H1 (cell line): ENCODE results near the gene CREG2. TPM values are rescaled to one million over a fixed set of nuclear protein-coding genes. Genes with fewer than 3 reads are reported as not detected.

ENCODE experiments used
- CTCF ChIA-PET: fragments of 300-600 bp; sonication (Branson Sonifier 250); formaldehyde crosslinking; loops from one replicate; lab custom pipeline; 2021; ENCODE audit not compliant: partially characterized antibody; lab: Charles Lee
- POLR2A ChIA-PET: fragments of 300-600 bp; sonication (Branson Sonifier 250); formaldehyde crosslinking; loops from one replicate; lab custom pipeline; 2021; ENCODE audit warnings: inconsistent platforms; ENCODE audit not compliant: partially characterized antibody; lab: Charles Lee
- DNase-seq, 2 experiments: peaks; one replicate each; pipeline versions ENCODE4 v3.0.0 to v3.0.0-alpha.2; 2010 to 2022; ENCODE audit warnings: low spot score in 2 of 2, low read depth in 1 of 2, mixed read lengths in 1 of 2
- FAIRE-seq: peaks from 2 replicates; lab custom pipeline; 2011; peaks lifted over from hg19 to GRCh38; lab: Jason Lieb, UNC
- H2AFZ ChIP-seq: 2 replicates; pipeline ENCODE4 v1.8.1; 2012; ENCODE audit warnings: low read length, inconsistent platforms
- H2AK5ac ChIP-seq: 2 replicates; pipeline ENCODE4 v1.6.1; 2013; ENCODE audit warnings: low read depth, low read length
- H2BK120ac ChIP-seq: replicated peaks from 2 replicates; pipeline ENCODE3; 2013; ENCODE audit warnings: low read depth, low read length, inconsistent platforms
- H2BK12ac ChIP-seq: 2 replicates; pipeline ENCODE4 v1.6.1; 2013; ENCODE audit warnings: low read depth, low read length
- H2BK15ac ChIP-seq: 2 replicates; pipeline ENCODE4 v1.6.1; 2013; ENCODE audit warnings: low read length
- H2BK20ac ChIP-seq: 2 replicates; pipeline ENCODE4 v1.6.1; 2013; ENCODE audit warnings: low read length
- H2BK5ac ChIP-seq: 2 replicates; pipeline ENCODE4 v1.6.1; 2013; ENCODE audit warnings: low read depth, low read length
- H3K14ac ChIP-seq: 2 replicates; pipeline ENCODE4 v1.6.1; 2013; ENCODE audit warnings: inconsistent platforms; ENCODE audit not compliant: insufficient read length
- H3K18ac ChIP-seq: 2 replicates; pipeline ENCODE4 v1.6.1; 2013; ENCODE audit warnings: low read length; ENCODE audit errors: extremely low read depth
- H3K23ac ChIP-seq: 2 replicates; pipeline ENCODE4 v1.6.1; 2013; ENCODE audit warnings: inconsistent platforms; ENCODE audit not compliant: insufficient read length
- H3K23me2 ChIP-seq: 2 replicates; pipeline ENCODE4 v1.6.1; 2013; ENCODE audit warnings: low read depth, low read length
- H3K27ac ChIP-seq: 2 replicates; pipeline ENCODE4 v1.6.1; 2011; ENCODE audit warnings: low read depth, low read length, inconsistent platforms
- H3K27me3 ChIP-seq, 4 experiments: replicated peaks in 1 of 4; 1 replicate in 1 of 4; 2 replicates in 3 of 4; pipeline versions ENCODE4 v1.6.1 to v1.8.1; 2011 to 2013; ENCODE audit warnings: low read length in 3 of 4, mild to moderate bottlenecking in 3 of 4, inconsistent platforms in 2 of 4, mixed read lengths in 2 of 4, moderate library complexity in 1 of 4; ENCODE audit not compliant: control insufficient read depth in 3 of 4, insufficient read depth in 3 of 4; ENCODE audit errors: extremely low read depth in 1 of 4
- H3K36me3 ChIP-seq, 4 experiments: 2 replicates each; pipeline versions ENCODE4 v1.6.1 to v1.8.1; 2011 to 2013; ENCODE audit warnings: mild to moderate bottlenecking in 4 of 4, low read length in 3 of 4, moderate library complexity in 2 of 4, control low read depth in 1 of 4, inconsistent platforms in 1 of 4; ENCODE audit not compliant: insufficient read depth in 4 of 4, control insufficient read depth in 2 of 4
- H3K4ac ChIP-seq: replicated peaks from 2 replicates; pipeline ENCODE3; 2013; ENCODE audit warnings: low read length, low read depth, mixed read lengths, inconsistent platforms; ENCODE audit not compliant: insufficient read length
- H3K4me1 ChIP-seq, 4 experiments: replicated peaks in 1 of 4; 1 replicate in 1 of 4; 2 replicates in 3 of 4; pipeline versions ENCODE4 v1.6.1 to v1.8.1; 2011 to 2013; ENCODE audit warnings: low read length in 3 of 4, inconsistent platforms in 2 of 4, mixed read lengths in 1 of 4; ENCODE audit not compliant: insufficient read depth in 4 of 4, control insufficient read depth in 3 of 4
- H3K4me2 ChIP-seq, 2 experiments: 2 replicates each; pipeline versions ENCODE4 v1.6.1 to v1.8.1; 2011 to 2013; ENCODE audit warnings: low read depth in 2 of 2, low read length in 2 of 2, control low read depth in 1 of 2, inconsistent platforms in 1 of 2, mild to moderate bottlenecking in 1 of 2; ENCODE audit not compliant: insufficient read depth in 1 of 2
- H3K4me3 ChIP-seq, 4 experiments: fragments of 200-600, 300-600 bp in 1 of 4; sonication (generic), shearing (Covaris generic), sonication (Bioruptor Twin) in 1 of 4; 2 replicates each; pipeline versions ENCODE4 v1.5.1 to v1.8.1; 2011 to 2016; ENCODE audit warnings: low read length in 4 of 4, low read depth in 3 of 4, control low read depth in 2 of 4, inconsistent platforms in 2 of 4, mild to moderate bottlenecking in 2 of 4, mixed read lengths in 1 of 4, moderate library complexity in 1 of 4; ENCODE audit not compliant: insufficient read depth in 2 of 4; ENCODE audit errors: extremely low read depth in 1 of 4
- H3K56ac ChIP-seq: replicated peaks from 2 replicates; pipeline ENCODE3; 2013; ENCODE audit warnings: low read depth, mild to moderate bottlenecking, mixed read lengths, low read length, inconsistent platforms; ENCODE audit not compliant: insufficient read length
- H3K79me1 ChIP-seq: 2 replicates; pipeline ENCODE4 v1.6.1; 2013; ENCODE audit warnings: low read depth, low read length, control low read depth
- H3K79me2 ChIP-seq, 2 experiments: 2 replicates each; pipeline versions ENCODE4 v1.6.1 to v1.8.1; 2012 to 2013; ENCODE audit warnings: low read length in 2 of 2, mild to moderate bottlenecking in 2 of 2, inconsistent platforms in 1 of 2; ENCODE audit not compliant: insufficient read depth in 2 of 2, control insufficient read depth in 1 of 2
- H3K9ac ChIP-seq, 4 experiments: replicated peaks in 1 of 4; 1 replicate in 1 of 4; 2 replicates in 3 of 4; pipeline versions ENCODE4 v1.6.1 to v1.8.1; 2011 to 2013; ENCODE audit warnings: low read depth in 3 of 4, low read length in 3 of 4, control low read depth in 2 of 4, mild to moderate bottlenecking in 2 of 4, moderate library complexity in 2 of 4, inconsistent platforms in 1 of 4; ENCODE audit errors: extremely low read depth in 1 of 4
- H3K9me3 ChIP-seq, 2 experiments: 2 replicates each; pipeline versions ENCODE4 v1.6.1 to v1.8.1; 2012 to 2013; ENCODE audit warnings: mild to moderate bottlenecking in 2 of 2, moderate library complexity in 2 of 2, control low read depth in 1 of 2, inconsistent platforms in 1 of 2, low read depth in 1 of 2, low read length in 1 of 2, mixed read lengths in 1 of 2; ENCODE audit not compliant: insufficient read depth in 2 of 2
- H4K20me1 ChIP-seq, 2 experiments: replicated peaks in 1 of 2; 2 replicates each; pipeline versions ENCODE3 to v1.8.1; 2011 to 2013; ENCODE audit warnings: inconsistent platforms in 2 of 2, low read length in 2 of 2, mild to moderate bottlenecking in 1 of 2; ENCODE audit not compliant: insufficient read depth in 2 of 2, control insufficient read depth in 1 of 2
- H4K5ac ChIP-seq: 2 replicates; pipeline ENCODE4 v1.6.1; 2013; ENCODE audit warnings: low read length, low read depth, mixed read lengths, inconsistent platforms; ENCODE audit not compliant: insufficient read length
- H4K8ac ChIP-seq: 2 replicates; pipeline ENCODE4 v1.8.0; 2013; ENCODE audit warnings: mild to moderate bottlenecking, moderate library complexity, low read length, inconsistent platforms; ENCODE audit not compliant: insufficient read depth; ENCODE audit errors: extremely low read depth
- H4K91ac ChIP-seq: replicated peaks from 2 replicates; pipeline ENCODE3; 2013; ENCODE audit warnings: low read length, mixed read lengths, inconsistent platforms; ENCODE audit not compliant: insufficient read length
- CBX8 ChIP-seq: fragments of 300-800, 300-1000 bp; sonication (generic); IDR thresholded peaks from 2 replicates; pipeline ENCODE4 v1.7.1; 2016; ENCODE audit warnings: low read depth, low read length, borderline replicate concordance
- CHD2 ChIP-seq: IDR thresholded peaks from 2 replicates; pipeline ENCODE4 v1.6.1; 2012; ENCODE audit warnings: low read length, improper control_type of control experiment
- KDM4A ChIP-seq: IDR thresholded peaks from one replicate; pipeline ENCODE4 v1.7.1; 2012; ENCODE audit warnings: low read depth, mild to moderate bottlenecking, moderate library complexity, low read length, inconsistent platforms; ENCODE audit not compliant: severe bottlenecking
- NANOG ChIP-seq: IDR thresholded peaks from 2 replicates; pipeline ENCODE4 v1.6.1; 2011; ENCODE audit warnings: low read length, low read depth, mild to moderate bottlenecking, inconsistent platforms; ENCODE audit not compliant: insufficient read depth, poor library complexity, severe bottlenecking
- POLR2A ChIP-seq, 2 experiments: IDR thresholded peaks; 1 replicate in 1 of 2; 2 replicates in 1 of 2; pipeline ENCODE4 v1.6.1; 2011; ENCODE audit warnings: low read depth in 2 of 2, low read length in 2 of 2, mild to moderate bottlenecking in 2 of 2; ENCODE audit errors: control extremely low read depth in 1 of 2
- RNF2 ChIP-seq: fragments of 200-900, 300-1000 bp; sonication (generic); IDR thresholded peaks from 2 replicates; pipeline ENCODE4 v1.7.1; 2016; ENCODE audit warnings: borderline replicate concordance, low read depth, mild to moderate bottlenecking, antibody characterized with exemption, low read length; ENCODE audit not compliant: poor library complexity, severe bottlenecking; ENCODE audit errors: missing control alignments
- RXRA ChIP-seq: IDR thresholded peaks from 2 replicates; pipeline ENCODE4 v1.6.1; 2011; ENCODE audit warnings: low read depth, mild to moderate bottlenecking, low read length, moderate library complexity; ENCODE audit not compliant: insufficient read depth
- SIN3A ChIP-seq, 2 experiments: IDR thresholded peaks in 1 of 2; conservative IDR thresholded peaks in 1 of 2; 2 replicates each; pipeline ENCODE4 v1.6.1; 2011 to 2012; ENCODE audit warnings: low read length in 2 of 2, improper control_type of control experiment in 1 of 2, low read depth in 1 of 2, mild to moderate bottlenecking in 1 of 2
- SP4 ChIP-seq: IDR thresholded peaks from 2 replicates; pipeline ENCODE4 v1.6.1; 2012; ENCODE audit warnings: low read length, inconsistent platforms
- SUZ12 ChIP-seq: fragments of 200-600 bp; sonication (generic); IDR thresholded peaks from 2 replicates; pipeline ENCODE4 v1.6.1; 2012; ENCODE audit warnings: mild to moderate bottlenecking, inconsistent platforms, low read length, moderate library complexity, mixed read lengths
- TEAD4 ChIP-seq: IDR thresholded peaks from 2 replicates; pipeline ENCODE4 v1.6.1; 2012; ENCODE audit warnings: low read depth, low read length, inconsistent platforms, mixed read lengths
- YY1 ChIP-seq: IDR thresholded peaks from 2 replicates; pipeline ENCODE4 v1.6.1; 2011; ENCODE audit warnings: low read depth, mild to moderate bottlenecking, low read length
- WGBS, 2 experiments: shearing (Covaris generic) in 1 of 2; methylation state at CpG; one replicate each; pipeline versions ENCODE4 v1.1.6 to v1.1.7; 2013 to 2015; ENCODE audit warnings: low lambda C conversion rate in 2 of 2, mixed read lengths in 2 of 2, inconsistent platforms in 1 of 2, low coverage in 1 of 2, missing lambda C conversion rate in 1 of 2; ENCODE audit not compliant: insufficient replicate concordance in 2 of 2, insufficient coverage in 1 of 2, insufficient read length in 1 of 2; ENCODE audit errors: extremely low coverage in 1 of 2, missing lambda C conversion rate in 1 of 2; 5-methylcytosine and 5-hydroxymethylcytosine counted together
- polyA plus RNA-seq, 7 experiments: library from polyadenylated mRNA; depleted of rRNA in 3 of 7; stranded (reverse) in 5 of 7; unstranded in 2 of 7; fragments of >200 nt in 5 of 7; fragments of 200-250 nt in 2 of 7; gene quantifications; 1 replicate in 5 of 7; 2 replicates in 1 of 7; 4 replicates in 1 of 7; pipeline versions ENCODE4 v1.2.1 to v1.2.3, GENCODE V29; 2011 to 2013; ENCODE audit warnings: missing spikeins in 2 of 7, mixed read lengths in 2 of 7
- total RNA-seq: library from RNA; stranded (reverse); fragmentation: NEBNext Ultra II Directional; extraction: Animal tissue kit (Norgen Biotek cat#: 25700); gene quantifications from 2 replicates; pipeline ENCODE4 v1.2.1, GENCODE V29; 2021

The CREG2 gene
- total and polyA plus RNA-seq, 2 of the 8 experiments (the other 6 are each of a cell fraction or from before 2014, with no cell fraction given) = 2.0 to 2.2 TPM

DNA sequence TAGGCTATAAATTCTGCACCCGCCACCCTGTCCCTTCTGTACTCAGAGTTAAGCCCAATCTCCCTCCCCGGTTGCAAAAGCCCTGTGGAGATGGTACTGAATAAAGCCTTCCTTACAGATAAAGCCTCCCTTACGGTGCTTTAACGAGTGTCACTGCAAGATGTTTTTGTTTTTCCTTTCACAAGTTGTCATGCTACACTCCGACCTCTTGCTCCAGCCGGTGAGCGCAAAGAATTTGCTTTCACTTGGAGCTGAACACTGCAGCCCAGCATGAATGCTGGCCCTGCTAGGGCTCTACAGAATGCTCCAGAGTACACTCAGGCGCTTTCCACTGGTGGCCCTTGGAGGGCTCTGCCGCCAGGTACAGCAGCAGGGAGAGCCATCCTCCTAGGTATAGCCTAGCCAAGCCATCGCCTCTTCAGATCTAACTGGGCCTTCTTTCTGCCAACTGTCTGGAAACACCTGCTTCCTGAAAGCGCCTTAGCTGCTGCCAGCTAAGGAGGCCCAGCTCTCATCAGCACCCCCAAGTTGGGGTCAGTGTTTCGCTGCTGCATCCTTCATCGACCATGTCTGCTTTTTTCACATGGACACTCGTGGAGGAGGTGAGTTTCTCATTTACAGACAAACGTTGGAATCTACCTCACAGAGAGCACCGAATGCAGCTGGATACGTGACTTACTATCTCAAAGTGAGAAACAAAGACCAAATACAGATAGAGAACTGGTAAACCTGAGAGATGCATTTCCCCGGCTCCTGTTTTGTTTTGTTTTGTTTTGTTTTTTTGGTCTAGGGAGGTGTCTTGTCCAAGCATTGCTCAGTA is 13.4 kb upstream of the CREG2 start:
- 80% methylated on average over 18 of the region's 18 CpGs; no CpG with 5 or more reads in 1 of the 2 experiments for WGBS, 2 experiments
- no peaks in the 10 kb centered on the region for H3K23me2 ChIP-seq
- H2BK15ac ChIP-seq = no peak overlapping the region
- no peaks in the 10 kb centered on the region for H3K27me3 ChIP-seq
- H3K27ac ChIP-seq = no peak overlapping the region
- H4K91ac ChIP-seq = no peak overlapping the region
- H3K4me3 ChIP-seq = no peak overlapping the region
- H3K9ac ChIP-seq = no peak overlapping the region
- H2AFZ ChIP-seq = no peak overlapping the region
- H3K14ac ChIP-seq = no peak overlapping the region
- H3K79me2 ChIP-seq = no peaks in the 10 kb centered on the region
- no peaks in the 10 kb centered on the region for H3K79me1 ChIP-seq
- H2BK12ac ChIP-seq = no peak overlapping the region
- H3K23ac ChIP-seq = no peak overlapping the region
- peak overlapping the region; percentile 4; the same call in 1 of the 2 replicates for H2AK5ac ChIP-seq
- H3K56ac ChIP-seq = no peak overlapping the region
- H2BK120ac ChIP-seq = no peak overlapping the region
- no peak overlapping the region for H3K18ac ChIP-seq
- H3K4me1 ChIP-seq = peaks cover 1 to 7% (median 3%) of the 10 kb centered on the region in 4 experiments; a peak in 4 of 7 replicates
- no peak overlapping the region for H3K4ac ChIP-seq
- CTCF ChIA-PET = interaction anchor here (0.8 to 5.4 kb wide), 5 partner anchors 9 to 50 kb away, joined by 3 to 32 read pairs (median 3); partner anchors contain the start of gene CREG2
- H4K5ac ChIP-seq = no peak overlapping the region
- no peak overlapping the region for H3K4me2 ChIP-seq
- DNase-seq (no peak), FAIRE-seq (no peak)
- 0 out of 2 replicates have a peak overlapping the region, but pooled peaks have one; percentile 40 for H4K8ac ChIP-seq
- POLR2A ChIA-PET = no interaction called here
- no peaks in the 10 kb centered on the region for H3K9me3 ChIP-seq
- no peaks in the 10 kb centered on the region for H4K20me1 ChIP-seq
- no peak overlapping the region for H2BK20ac ChIP-seq
- H2BK5ac ChIP-seq = no peak overlapping the region
- no peaks in the 10 kb centered on the region for H3K36me3 ChIP-seq
- TF ChIP-seq POLR2A (IDR thresholded peaks at IDR 0.05; ENCODE audit: control extremely low read depth in 1 of 2, low read depth in 2 of 2, low read length in 2 of 2) = no peak
- no peak for TF ChIP-seq KDM4A
- no peak for TF ChIP-seq CHD2
- no peak for TF ChIP-seq TEAD4
- TF ChIP-seq NANOG = no peak
- TF ChIP-seq SP4 = no peak
- TF ChIP-seq SIN3A (conservative IDR thresholded peaks at IDR 0.05 in 1 of 2, IDR thresholded peaks at IDR 0.05 in 1 of 2; ENCODE audit: low read depth in 1 of 2, low read length in 2 of 2) = no peak
- no peak for TF ChIP-seq YY1
- no peak for TF ChIP-seq SUZ12
- TF ChIP-seq CBX8 = no peak
- no peak for TF ChIP-seq RXRA
- TF ChIP-seq RNF2 = no peak
